ENCODE data around the gene ZNF571. TPM values are rescaled to one million over a fixed set of nuclear protein-coding genes. Genes with fewer than 3 reads are reported as not detected.

The ZNF571 gene
- 0.97 and 1.6 TPM in 2 replicates for total RNA-seq

DNA sequence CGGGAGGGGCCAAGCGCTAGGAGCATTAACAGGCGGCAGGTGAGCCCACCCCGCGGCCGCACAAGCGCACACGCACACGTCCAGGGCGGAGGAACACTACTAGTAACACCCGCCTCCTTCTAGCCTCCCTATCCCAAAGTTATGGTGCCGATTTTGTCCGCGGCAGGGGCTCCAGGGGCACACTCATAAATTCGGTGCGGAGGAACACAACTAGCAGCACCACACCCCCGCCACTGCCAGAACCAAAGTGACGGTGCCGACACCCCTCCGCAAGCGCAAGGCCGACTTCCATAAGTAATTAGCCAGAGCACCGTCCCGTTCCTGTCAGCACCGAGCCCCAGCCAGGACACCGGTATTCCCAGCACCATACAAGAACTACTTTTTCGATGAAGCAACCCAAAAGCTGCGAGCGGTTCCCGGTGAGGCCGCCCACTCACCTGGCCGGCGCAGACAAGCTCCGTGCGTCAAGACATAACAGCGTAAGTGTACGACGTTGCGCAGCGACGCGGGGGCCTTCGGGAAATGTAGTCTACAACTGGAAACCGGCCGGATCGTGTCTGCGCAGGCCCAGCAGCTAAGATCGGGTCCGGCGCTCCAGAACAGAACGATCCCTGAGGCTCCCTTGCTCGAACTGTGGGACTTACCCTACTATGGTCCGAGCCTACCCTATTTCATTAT lies at the start of gene ZNF571, which contains the start of gene ZNF540:
TSS of gene ZNF571 (minus strand) at position 489 of the 678 bp plus-strand sequence. CDS start 8,116 bp downstream, outside the sequence.
TSS of gene ZNF540 (plus strand) at position 573 of the 678 bp plus-strand sequence. CDS start 3,572 bp downstream, outside the sequence.

Other genes starting within 250 kb of the ZNF571 start
- 3.4 and 4.3 TPM in 2 replicates for gene ZNF527, start 223.7 kb downstream of the ZNF571 start, total RNA-seq
- gene ZNF569, start 127.3 kb downstream of the ZNF571 start, total RNA-seq: 2.8 and 3.1 TPM in 2 replicates
- 2.2 and 7.5 TPM in 2 replicates for gene ZNF570, start 125.4 kb downstream of the ZNF571 start, total RNA-seq
- 1.6 and 2.3 TPM in 2 replicates for gene ZNF793, start 87.9 kb downstream of the ZNF571 start, total RNA-seq
- 0.16 and 0.18 TPM in 2 replicates for gene ZNF540, start 84 bp upstream of the ZNF571 start, total RNA-seq
- gene ZFP30, start 60.7 kb upstream of the ZNF571 start, total RNA-seq: 5.2 and 9.0 TPM in 2 replicates
- 2.0 and 2.9 TPM in 2 replicates for gene ZNF607, start 125.0 kb upstream of the ZNF571 start, total RNA-seq
- gene ZNF573, start 184.8 kb upstream of the ZNF571 start, total RNA-seq: 5.5 and 11.7 TPM in 2 replicates

Measured in cardiac atrium fibroblast (primary cell).